Heart right ventricle (tissue), 16 donors: ENCODE data around the gene UBE2Q1. TPM values are rescaled to one million over a fixed set of nuclear protein-coding genes. Genes with fewer than 3 reads are reported as not detected.
"Not testable (repeated sequence)": the region's sequence is repeated elsewhere in the genome, so short reads cannot be mapped to it uniquely, and the experiment has no call there.

Source experiments
- ATAC-seq, 8 donors: fragments of 200-7000 bp; cut with Tn5 transposase; one replicate each; pipeline ENCODE4 v1.9.1; 2020; ENCODE audit warnings: mild to moderate bottlenecking in 8 of 8, moderate library complexity in 8 of 8, moderate number of reproducible peaks in 1 of 8
- DNase-seq, 2 donors: peaks; one replicate each; pipeline ENCODE4 v3.0.0-alpha.2; 2020
- H3K27ac ChIP-seq, 10 donors: fragments of 200-600 bp; sonication (generic) in 2 of 10; one replicate each; pipeline versions ENCODE4 v1.5.0 to v1.8.0; 2020 to 2022; ENCODE audit warnings: mild to moderate bottlenecking in 3 of 10
- H3K27me3 ChIP-seq, 7 donors: fragments of 200-600 bp; one replicate each; pipeline ENCODE4 v1.8.0; 2021 to 2022; ENCODE audit warnings: mild to moderate bottlenecking in 2 of 7
- H3K36me3 ChIP-seq, 9 donors: fragments of 200-600 bp; sonication (generic) in 1 of 9; one replicate each; pipeline versions ENCODE4 v1.5.0 to v1.8.0; 2020 to 2022; ENCODE audit warnings: mild to moderate bottlenecking in 2 of 9
- H3K4me1 ChIP-seq, 9 donors: fragments of 200-600 bp; sonication (generic) in 1 of 9; one replicate each; pipeline versions ENCODE4 v1.5.0 to v1.8.0; 2020 to 2022; ENCODE audit warnings: mild to moderate bottlenecking in 4 of 9
- H3K4me3 ChIP-seq, 10 donors: fragments of 200-600 bp; sonication (generic) in 2 of 10; one replicate each; pipeline versions ENCODE4 v1.5.0 to v1.8.0; 2020 to 2022; ENCODE audit warnings: mild to moderate bottlenecking in 7 of 10, moderate library complexity in 2 of 10
- H3K9me3 ChIP-seq, 11 donors: fragments of 200-600 bp in 10 of 11; sonication (generic) in 2 of 11; one replicate each; pipeline versions ENCODE4 v1.5.0 to v1.8.0; 2013 to 2022; ENCODE audit warnings: mild to moderate bottlenecking in 2 of 11, control low read depth in 1 of 11, moderate library complexity in 1 of 11
- WGBS, 2 donors: extraction: QIAGEN DNeasy Blood & Tissue Kit; methylation state at CpG; one replicate each; pipeline ENCODE4 v1.1.7; 2013; ENCODE audit warnings: inconsistent platforms in 1 of 2; 5-methylcytosine and 5-hydroxymethylcytosine counted together
- intact Hi-C, 10 donors: fragments of 100-400 bp; cut with DNase I; formaldehyde crosslinking; loops; one replicate each; pipeline versions ENCODE4 v1.11.1 to v1.14.2; 2022
- polyA plus RNA-seq, 2 donors: library from polyadenylated mRNA; stranded (reverse); fragments of 200-250 nt; gene quantifications; one replicate each; pipeline ENCODE4 v1.2.3, GENCODE V29; 2013
- total RNA-seq, 10 donors: library from RNA; stranded (reverse); fragmentation: NEBNext Ultra II Directional in 3 of 10; extraction: Animal tissue kit (Norgen Biotek cat#: 25700) in 3 of 10; gene quantifications; one replicate each; pipeline versions ENCODE4 v1.2.1 to v1.2.4, GENCODE V29; 2021 to 2023
- TF ChIP-seq, protein P1 (sequence below), 9 donors: fragments of 200-600 bp; sonication (generic) in 2 of 9; IDR thresholded peaks; one replicate each; pipeline versions ENCODE4 v1.5.0 to v1.8.0; 2021 to 2022; ENCODE audit warnings: antibody characterized with exemption in 9 of 9, mild to moderate bottlenecking in 5 of 9, moderate library complexity in 1 of 9
- donor health status: Arrhythmogenic right ventricular cardiomyopathy.
- donor health status: ischemic (EF 13 %, LVEDD 7.1; RV severe dilation, severe dysfunction).
- donor health status: healthy with polysubstance abuse.
- donor health status: DM: no; HTN: yes; CAD: no.
- donor health status: DM: no; HTN: no; CAD: no.
- donor health status: ischemic (EF 25% LVEDD 6.9; RV normal size, moderate dysfunction).
- donor health status: ischemic (EF 25% LVEDD 5.7; RV mildly dilated, moderate dysfunction).
- donor health status: healthy.
- donor health status: DM: yes; HTN: yes; CAD: no.
- donor health status: Ischemic cardiomyopathy.
- donor health status: ischemic (EF 35%, LVEDD 5.7; RV mildly dilated, moderate dysfunction).
- donor health status: nonischemic (EF 11% LVEDD 7.7; RV severe dilation, severe dysfunction).
- donor health status: DM: yes; HTN: yes; CAD: no.
- donor health status: PGD.
- donor health status: ischemic (EF 29% LVEDD 5.4; RV normal size, mild dysfunction).
- donor health status: nonischemic (EF 23%, LVEDD 6.1; RV moderate dilation, normal function).

Gene UBE2Q1
- total and polyA plus RNA-seq, 12 donors: 19.4 to 83.5 (median 56.0) TPM

DNA sequence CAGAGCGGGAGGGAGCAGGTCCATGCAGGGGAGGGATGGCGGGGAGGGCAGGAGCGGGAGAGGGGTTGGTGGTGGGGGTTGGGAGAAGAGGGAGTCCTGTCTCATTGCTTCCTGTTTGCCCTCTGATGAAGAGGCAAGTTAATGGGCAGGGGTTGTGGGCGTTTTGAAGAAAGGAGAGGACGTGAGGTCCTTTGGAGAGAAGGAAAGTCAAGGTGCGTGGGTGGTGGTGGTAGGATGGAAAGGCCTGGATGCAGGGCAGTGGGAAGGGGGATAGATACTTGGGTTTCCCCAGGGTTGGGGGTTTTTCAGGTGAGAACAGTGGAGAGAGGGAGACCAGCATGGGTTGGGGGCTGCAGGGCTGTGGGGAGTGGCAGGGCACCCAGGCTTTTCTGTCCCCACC is 17.2 kb downstream of the UBE2Q1 start:
- Histone ChIP-seq H3K4me3 (no peak overlapping the region), H3K36me3 (peaks cover 0 to 8% (median 0%) of the 10 kb centered on the region in 9 donors), H3K27ac (no peak overlapping the region), H3K9me3 (no peaks in the 10 kb centered on the region), H3K27me3 (no peaks in the 10 kb centered on the region), H3K4me1 (peaks cover 0 to 9% (median 0%) of the 10 kb centered on the region in 9 donors)
- 71% methylated on average over 6 of the region's 6 CpGs for whole genome bisulfite sequencing, 2 donors
- DNase-seq: no peak
- TF ChIP-seq, protein P1, sequence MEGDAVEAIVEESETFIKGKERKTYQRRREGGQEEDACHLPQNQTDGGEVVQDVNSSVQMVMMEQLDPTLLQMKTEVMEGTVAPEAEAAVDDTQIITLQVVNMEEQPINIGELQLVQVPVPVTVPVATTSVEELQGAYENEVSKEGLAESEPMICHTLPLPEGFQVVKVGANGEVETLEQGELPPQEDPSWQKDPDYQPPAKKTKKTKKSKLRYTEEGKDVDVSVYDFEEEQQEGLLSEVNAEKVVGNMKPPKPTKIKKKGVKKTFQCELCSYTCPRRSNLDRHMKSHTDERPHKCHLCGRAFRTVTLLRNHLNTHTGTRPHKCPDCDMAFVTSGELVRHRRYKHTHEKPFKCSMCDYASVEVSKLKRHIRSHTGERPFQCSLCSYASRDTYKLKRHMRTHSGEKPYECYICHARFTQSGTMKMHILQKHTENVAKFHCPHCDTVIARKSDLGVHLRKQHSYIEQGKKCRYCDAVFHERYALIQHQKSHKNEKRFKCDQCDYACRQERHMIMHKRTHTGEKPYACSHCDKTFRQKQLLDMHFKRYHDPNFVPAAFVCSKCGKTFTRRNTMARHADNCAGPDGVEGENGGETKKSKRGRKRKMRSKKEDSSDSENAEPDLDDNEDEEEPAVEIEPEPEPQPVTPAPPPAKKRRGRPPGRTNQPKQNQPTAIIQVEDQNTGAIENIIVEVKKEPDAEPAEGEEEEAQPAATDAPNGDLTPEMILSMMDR (IDR thresholded peaks at IDR 0.05): no peak
- intact Hi-C loops: loop anchor here in 5 of 10 donors (5.0 to 10.0 kb wide), 3 partner anchors 64 to 186 kb away; partner anchors contain the start of gene IL6R (in 1 of the 5)
- ATAC-seq: no peak

DNA sequence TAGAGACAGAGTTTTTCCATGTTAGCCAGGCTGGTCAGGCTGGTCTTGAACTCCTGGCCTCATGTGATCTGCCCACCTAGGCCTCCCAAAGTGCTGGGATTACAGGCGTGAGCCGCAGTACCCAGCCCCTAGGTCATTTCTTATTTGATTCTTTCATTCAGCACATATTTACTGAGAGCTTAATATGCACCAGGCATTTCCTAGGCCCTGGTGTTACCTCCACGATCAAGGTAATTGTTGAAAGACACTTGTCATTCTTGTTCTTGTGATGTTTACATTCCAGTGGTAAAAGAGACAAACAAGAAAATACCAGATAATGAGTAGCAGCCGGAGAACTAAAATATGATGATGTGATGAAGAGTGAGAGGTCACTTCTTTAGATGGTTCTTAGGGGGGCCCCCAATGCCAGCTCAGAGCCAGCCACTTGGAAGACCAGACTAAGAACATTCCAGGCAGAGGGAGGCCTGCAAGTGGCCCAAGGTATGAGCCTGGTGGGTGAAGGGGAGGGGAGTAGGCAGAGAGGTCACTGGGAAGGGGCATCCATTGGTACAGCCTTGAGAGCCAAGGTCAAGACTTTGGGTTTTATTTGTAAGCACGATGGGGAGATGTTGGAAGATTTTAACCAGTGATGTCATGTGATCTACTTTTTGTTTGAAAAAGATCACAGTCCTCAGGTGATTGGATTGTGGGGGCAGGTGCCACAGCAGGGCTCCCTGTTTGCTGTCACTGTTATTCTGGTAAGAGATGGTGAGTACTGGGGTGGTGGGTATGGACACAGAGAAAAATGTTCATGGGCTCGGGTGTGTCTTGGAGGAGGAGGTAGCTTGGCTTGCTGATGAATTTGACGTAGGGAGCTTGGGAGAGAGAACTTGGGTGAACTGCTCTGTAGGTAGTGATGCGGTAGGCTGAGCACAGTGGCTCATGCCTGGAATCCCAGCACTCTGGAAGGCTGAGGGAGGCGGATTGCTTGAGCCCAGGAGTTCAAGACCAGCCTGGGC is 18.7 kb downstream of the UBE2Q1 start:
- peaks cover 0 to 9% (median 0%) of the 10 kb centered on the region in 9 donors for H3K4me1 ChIP-seq
- intact Hi-C loops: loop anchor here in 5 of 10 donors (5.0 to 10.0 kb wide), 3 partner anchors 62 to 185 kb away; partner anchors contain the start of gene IL6R (in 1 of the 5)
- ATAC-seq (no peak), DNase-seq (no peak)
- TF ChIP-seq, protein P1 (IDR thresholded peaks at IDR 0.05): no peak
- H3K9me3 ChIP-seq: no peaks in the 10 kb centered on the region
- no peak overlapping the region for H3K27ac ChIP-seq
- no peaks in the 10 kb centered on the region for H3K27me3 ChIP-seq
- 90 to 92% methylated on average over 9 of the region's 9 CpGs for WGBS, 2 donors
- no peak overlapping the region for H3K4me3 ChIP-seq
- H3K36me3 ChIP-seq: peaks cover 0 to 8% (median 0%) of the 10 kb centered on the region in 9 donors

DNA sequence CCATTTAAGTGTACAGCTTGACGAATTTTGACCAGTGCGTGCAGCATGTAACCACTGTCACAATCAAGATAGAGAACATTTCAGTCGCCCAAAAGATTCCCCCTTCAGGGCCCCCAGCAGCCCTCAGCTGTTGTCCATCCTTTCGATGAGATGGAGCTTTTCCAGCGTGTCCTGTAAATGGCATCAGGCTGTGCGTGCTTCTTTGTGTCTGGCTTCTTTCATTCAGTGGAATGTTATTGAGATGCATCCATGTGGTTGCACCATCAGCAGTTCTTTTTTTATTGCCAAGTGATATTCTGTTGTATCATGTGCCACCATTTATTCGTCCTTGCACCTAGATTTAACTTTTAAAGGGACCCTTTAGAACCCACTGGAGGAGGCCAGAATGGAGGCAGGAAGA is 21.9 kb downstream of the UBE2Q1 start:
- Histone ChIP-seq H3K4me1 (no peaks in the 10 kb centered on the region), H3K27ac (no peak overlapping the region), H3K9me3 (no peaks in the 10 kb centered on the region), H3K4me3 (no peak overlapping the region), H3K36me3 (peaks cover 0 to 13% (median 0%) of the 10 kb centered on the region in 9 donors), H3K27me3 (no peaks in the 10 kb centered on the region)
- ATAC-seq: peak in 1 of 8 donors; percentile 33
- WGBS, 2 donors: 58 to 67% methylated on average over 7 of the region's 7 CpGs
- no peak for DNase-seq
- TF ChIP-seq, protein P1 (IDR thresholded peaks at IDR 0.05): no peak
- intact Hi-C loops: no loop called here

DNA sequence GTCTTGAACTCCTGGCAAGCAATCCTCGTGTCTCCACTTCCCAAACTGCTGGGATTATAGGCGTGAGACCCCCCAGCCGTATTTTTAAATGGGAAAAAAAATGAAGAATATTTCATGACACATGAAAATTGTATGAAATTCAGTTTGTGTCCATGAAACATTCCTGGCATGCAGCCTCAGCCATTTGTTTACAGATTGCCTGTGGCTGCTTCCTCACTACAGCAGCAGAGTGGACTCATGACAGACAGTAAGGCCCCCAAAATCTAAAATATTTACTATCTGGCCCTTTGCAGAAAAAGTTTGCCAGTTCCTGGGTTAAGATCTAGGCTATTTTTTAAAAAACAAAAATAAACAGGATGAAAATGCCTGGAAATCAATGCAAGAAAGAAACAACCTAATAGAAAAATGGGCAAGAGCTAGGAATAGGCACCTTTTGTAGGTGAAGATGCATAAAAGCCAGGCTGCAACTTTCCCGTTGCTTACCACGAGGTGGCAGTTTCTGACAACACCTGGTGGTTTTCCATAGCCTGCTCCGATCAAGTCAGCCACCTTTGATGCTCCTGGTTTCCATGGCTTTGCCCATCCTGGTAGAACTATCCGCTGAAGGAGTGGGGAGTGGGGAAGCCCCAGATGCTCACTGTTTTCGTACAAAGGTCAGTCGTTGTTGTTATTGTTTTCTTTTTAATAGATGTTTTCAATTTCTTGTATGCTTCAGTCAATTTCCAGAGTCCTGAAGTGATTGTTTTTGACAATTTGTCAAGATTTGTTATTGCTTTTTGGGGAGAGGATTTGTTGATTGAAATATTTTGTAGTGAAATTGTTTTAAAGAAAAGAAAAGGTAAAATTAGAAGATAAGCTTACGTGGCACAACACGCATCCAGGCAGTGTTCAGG is 24.3 kb downstream of the UBE2Q1 start:
- intact Hi-C loops: no loop called here
- Histone ChIP-seq H3K27me3 (no peaks in the 10 kb centered on the region), H3K36me3 (peaks cover 0 to 14% (median 0%) of the 10 kb centered on the region in 9 donors), H3K9me3 (no peaks in the 10 kb centered on the region), H3K27ac (no peak overlapping the region), H3K4me3 (no peak overlapping the region), H3K4me1 (no peaks in the 10 kb centered on the region)
- no peak for DNase-seq
- ATAC-seq: no peak
- TF ChIP-seq, protein P1 (IDR thresholded peaks at IDR 0.05): peak in 5 of 9 donors; percentile 31 to 52 (median 36)
- 61 to 70% methylated on average over 11 of the region's 11 CpGs for WGBS, 2 donors

DNA sequence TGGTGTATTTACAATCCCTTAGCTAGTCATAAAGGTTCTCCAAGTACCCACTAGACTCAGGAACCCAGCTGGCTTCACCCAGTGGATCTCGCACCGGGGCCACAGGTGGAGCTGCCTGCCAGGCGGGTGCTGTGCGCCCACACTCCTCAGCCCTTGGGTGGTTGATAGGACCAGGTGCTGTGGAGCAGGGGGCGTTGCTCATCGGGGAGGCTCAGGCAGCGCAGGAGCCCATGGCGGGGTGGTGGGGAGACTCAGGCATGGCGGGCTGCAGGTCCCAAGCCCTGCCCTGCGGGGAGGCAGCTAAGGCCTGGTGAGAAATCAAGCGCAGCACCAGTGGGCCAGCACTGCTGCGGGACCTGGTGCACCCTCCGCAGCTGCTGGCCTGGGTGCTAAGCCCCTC is 26.5 kb downstream of the UBE2Q1 start:
- DNase-seq, H3K9me3 ChIP-seq, H3K4me3 ChIP-seq, H3K27me3 ChIP-seq, H3K4me1 ChIP-seq, H3K36me3 ChIP-seq, ATAC-seq, intact Hi-C loops, H3K27ac ChIP-seq: not testable (repeated sequence)
- 98 to 100% methylated on average over 13 of the region's 13 CpGs for WGBS, 2 donors
